NCI-H2196 (cell line): ENCODE measurements around the gene GINS1.

Source experiments
- DNase-seq: peaks from one replicate; lab custom pipeline; 2025; ENCODE audit not compliant: unreplicated experiment; lab: John Stamatoyannopoulos, UW

GINS1 gene

DNA sequence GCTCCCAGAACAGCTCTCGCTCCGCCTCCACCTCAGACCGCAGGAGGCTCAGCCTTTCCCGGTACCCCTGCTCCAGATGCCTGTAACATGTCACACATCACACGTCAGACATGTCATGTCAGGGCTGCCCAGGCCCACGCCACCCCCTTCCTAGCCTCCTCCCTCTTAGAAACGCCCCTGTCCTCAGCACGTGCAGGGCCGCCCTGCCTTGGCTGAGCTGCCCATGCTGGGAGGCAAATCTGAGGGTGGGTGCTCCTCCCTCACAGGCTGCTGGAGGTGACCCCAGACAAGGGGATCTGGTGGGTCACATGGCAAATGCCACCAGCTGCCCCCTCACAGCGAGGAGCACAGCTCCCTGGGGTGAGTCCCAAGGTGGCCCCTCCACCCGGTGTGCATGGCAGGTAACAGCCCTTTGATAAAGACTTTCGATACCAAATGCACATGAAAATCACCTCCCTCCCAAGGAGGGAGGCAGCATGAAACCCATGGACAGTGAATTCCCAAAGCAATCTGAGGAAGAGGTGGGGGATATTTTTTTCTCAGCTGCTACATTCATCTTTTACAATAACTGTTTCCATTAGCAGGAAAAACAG lies 84.1 kb downstream of the GINS1 start:
- DNase-seq, result no peak

DNA sequence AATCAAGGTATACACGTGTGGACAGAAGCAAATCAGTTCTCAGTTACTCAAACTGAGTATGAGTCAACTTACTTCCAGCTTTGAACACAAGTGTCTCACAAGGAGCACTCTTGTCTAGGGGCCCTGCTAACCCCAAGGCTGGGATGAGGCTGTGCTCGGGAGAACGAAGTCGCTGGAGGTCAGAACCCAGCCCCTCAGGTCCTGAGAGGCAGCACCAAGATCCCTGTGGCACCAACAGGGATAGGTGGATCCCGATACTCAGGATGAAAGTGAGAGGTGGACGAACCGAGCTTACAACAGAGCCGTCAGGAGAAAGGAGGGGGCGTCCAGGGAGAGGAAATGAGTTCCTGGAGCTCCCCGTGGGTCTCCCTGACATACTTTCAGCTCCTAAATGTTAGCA lies 85.7 kb downstream of the GINS1 start:
- DNase-seq, result no peak

DNA sequence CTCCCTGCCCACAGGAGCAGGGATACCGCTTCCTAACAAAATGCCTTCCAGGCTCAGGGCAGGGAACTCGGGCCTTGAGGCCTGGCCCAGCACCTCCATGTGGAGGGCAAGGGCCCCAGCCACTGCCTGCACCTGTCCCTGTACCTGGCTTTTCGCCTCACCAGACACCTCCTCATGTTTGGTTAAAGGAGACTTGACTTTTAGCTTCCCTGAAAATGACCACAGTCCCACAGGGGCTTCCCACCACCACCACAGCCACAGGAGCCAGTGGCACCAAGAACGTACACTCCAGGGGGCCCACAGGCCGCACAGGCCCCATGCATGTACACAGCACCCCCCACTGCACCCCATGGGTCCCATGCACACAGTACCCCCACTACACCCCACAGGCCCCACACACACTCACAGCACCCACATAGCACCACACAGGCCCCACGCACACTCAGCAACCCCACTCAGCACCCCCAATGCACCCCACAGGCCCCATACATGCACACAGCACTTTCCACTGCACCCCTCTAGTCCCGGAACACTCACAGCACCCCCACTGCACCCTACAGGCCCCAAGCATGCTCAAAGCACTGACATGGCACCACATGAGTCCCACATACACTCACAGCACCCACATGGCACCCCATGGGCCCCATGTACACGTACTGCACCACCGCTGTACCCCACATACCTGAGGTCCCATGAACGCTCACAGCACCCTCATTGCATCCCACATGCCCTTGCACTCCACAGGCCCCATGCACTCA lies 86.5 kb downstream of the GINS1 start:
- no peak for DNase-seq

DNA sequence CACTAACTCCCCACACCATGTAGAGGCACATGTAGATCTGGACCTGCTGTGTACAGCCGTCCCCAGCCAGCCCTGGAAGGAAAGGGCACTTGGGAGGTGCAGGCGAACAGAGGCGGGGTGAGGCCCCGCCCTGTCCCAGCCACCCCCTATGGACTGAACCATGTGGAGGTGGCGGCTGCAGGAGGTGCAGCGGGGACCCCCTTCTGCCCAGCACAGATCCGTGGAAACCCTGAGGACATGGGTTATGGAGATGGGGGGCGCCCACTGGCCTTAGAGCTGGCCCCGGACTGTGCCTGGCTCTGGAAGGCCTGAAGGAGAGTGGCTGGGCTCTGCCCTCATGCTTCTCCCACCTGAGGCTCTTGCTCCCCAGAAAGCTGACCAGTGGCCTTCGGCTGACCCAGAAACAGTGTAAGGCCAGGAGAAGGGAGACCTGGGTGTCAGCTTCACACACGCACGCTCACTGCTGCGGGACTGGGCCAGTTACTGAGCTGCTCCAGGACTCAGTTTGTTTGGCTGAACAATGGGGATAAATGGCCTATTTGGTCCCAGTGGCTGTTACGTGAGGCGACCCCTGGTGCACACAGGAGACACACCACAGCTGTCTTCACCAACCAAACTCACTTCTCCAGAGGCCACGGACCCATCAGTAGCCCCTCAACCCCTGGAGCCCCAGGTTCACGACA lies 87.2 kb downstream of the GINS1 start:
- no peak for DNase-seq

DNA sequence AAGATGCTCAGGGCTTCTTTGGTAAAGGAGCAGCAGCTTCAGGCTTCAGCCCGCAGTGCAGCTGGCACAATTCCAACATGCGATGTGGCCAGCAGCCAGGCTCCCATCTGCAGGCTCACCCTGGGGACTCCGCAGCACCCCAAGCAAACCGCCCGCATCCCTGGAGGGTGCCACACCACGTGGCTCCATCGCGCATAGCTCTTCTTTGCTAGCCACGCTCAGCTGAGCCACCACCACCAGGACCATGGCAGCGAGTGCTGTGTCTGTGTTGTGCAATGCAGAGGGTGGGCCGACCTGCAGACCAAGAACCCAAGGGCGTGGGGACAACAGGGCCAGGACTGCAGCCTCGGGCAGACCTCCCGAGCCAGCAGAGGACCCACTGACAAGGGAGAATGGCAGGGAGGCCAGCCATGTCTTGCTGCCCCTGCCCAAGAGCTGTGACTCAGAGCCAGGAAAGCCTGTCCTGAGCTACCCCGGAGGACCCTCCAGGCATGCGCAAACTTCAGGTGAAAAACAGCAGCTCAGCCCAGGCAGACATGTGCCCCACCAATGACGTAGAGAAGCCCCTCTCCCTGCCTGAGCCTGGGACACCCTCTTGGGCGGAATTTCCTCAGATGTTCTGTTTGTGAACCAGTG lies 87.8 kb downstream of the GINS1 start:
- no peak for DNase-seq

DNA sequence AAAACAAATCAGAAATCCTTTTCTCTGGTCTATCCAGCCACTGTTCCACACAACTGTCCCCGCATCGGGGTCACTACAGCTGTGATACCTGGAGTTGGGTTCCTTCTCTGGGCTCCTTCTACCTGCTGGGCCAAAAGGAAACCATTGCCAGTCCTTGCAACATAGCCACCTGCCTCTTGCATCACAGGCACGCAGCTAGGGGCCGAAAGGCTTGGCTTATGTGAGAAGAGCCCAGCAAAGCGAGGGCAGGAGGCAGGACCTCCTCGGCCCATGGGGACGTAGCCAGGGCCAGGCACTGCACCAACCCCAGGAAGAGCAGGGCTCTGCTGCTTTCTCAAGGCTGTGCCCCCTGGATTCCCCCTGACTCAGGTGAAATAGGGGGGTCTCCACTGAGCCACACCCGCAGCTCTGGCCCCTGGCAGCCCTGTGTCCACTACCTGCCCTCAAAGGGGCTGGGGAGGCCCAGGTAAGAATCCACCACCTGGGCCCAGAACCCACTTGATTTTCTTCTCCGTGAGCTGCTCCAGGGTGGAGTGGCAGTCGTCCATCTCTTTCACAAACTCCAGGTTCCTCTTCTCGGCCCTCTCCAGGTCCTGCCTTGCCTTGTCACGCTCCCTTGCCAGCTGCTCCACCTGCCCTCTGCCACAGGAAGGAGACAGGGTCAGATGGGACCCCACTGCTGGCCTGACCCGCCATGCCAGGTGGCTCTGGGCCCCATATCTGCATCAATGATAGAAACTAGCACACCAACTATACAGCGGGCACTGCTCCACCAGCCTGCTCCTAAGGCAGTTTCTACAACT lies 88.9 kb downstream of the GINS1 start:
- no peak for DNase-seq

DNA sequence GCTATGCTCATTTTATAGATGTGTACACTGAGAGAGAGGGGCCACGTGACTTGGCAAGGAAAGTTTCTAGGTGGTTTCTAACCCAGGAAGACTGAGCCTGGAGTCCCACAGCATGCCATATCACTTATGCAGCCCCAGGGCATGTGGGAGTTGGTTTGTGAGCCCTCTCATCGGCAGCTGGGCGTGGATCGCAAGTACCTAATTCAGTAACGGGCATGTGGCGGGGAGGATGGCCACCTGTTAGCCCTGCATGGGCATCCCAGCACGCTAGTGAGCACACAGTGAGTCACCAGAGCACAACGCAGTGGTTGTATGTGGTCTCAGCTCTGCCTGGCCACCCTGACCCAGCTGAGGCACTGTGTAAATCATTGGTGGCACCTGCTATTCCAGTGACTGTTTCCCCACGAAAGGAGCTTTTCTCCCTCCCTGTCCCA lies 89.5 kb downstream of the GINS1 start:
- DNase-seq, result no peak

DNA sequence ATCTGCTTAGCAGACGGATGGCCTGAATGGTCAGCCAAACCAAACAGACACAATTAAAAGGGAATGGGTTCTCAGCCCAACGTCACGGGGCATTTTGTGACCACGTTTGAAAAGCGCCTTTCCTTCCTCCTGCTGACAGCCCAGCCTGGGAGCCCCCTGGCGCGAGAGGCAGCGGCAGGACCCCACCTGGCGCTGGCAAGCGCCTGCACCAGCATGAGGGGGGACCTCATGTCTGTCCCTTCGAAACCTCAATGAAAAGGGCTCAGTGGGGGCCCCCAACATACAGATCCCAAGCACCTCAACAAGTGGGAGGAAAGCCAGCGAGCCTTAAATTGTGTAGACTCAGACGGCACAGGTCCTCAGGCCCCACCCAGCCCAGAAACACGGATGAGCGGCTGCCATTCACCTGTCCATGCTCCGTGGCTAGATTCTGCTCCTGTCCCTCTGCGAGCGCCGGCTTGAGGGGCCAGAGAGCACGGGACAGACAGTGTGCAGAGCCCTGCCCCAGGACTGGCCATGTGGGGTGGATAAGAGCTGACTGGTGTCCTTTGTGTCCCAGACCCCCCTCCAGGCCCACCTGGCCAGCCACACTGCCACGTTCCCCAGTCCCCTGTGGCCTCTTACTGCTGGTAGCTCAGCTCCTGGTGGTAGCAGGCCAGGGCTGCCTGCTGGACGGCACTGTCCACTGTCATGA lies 90.3 kb downstream of the GINS1 start:
- no peak for DNase-seq
